HEK293T (cell line): Measurements from ENCODE around the gene CDH4.

Experiments used
- FOXA1 ChIP-seq: fragments of 450-650 bp; IDR thresholded peaks from 2 replicates; pipeline ENCODE4 v1.6.1; 2016; ENCODE audit warnings: mild to moderate bottlenecking
- FOXM1 ChIP-seq: fragments of 450-650 bp; IDR thresholded peaks from 2 replicates; pipeline ENCODE4 v1.6.1; 2017; ENCODE audit warnings: mild to moderate bottlenecking, borderline replicate concordance
- SUZ12 ChIP-seq: fragments of 450-650 bp; IDR thresholded peaks from 2 replicates; pipeline ENCODE4 v1.6.1; 2016; ENCODE audit warnings: mild to moderate bottlenecking

DNA sequence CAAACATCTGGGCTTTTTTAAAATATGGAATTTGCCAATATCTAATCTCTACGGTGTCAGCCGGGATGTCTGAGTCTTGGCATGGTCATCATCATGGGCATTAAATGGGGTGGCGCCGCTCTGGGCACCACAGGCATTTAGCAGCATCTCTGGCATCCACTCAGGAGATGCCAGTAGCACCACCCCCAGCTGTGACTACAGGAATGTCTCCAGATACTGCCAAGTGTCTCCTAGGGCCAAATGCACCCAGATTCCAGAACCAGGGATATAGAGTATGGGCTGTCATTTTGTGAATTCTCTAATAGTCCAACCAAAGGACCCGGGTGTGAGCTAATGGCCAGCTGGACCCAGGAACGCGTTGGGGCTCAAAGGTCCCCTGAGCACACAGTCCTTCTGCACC is 452.6 kb downstream of the CDH4 start:
- TF ChIP-seq FOXA1 (no peak), SUZ12 (no peak), FOXM1 (no peak)
